Karpas-422 (cell line): ENCODE results near the gene MIEN1. TPM values are rescaled to one million over a fixed set of nuclear protein-coding genes. Genes with fewer than 3 reads are reported as not detected.
A peak's percentile ranks its signal among the peaks of the same experiment; 100 is the strongest.
"Not testable (repeated sequence)": the region's sequence is repeated elsewhere in the genome, so short reads cannot be mapped to it uniquely, and the experiment has no call there.

Source experiments
- DNase-seq: peaks from one replicate; pipeline ENCODE4 v3.0.0-alpha.2; 2015
- H2AFZ ChIP-seq: fragments of 200-600 bp; sonication (generic); 2 replicates; pipeline ENCODE4 v1.6.1; 2014; ENCODE audit warnings: antibody characterized with exemption, low read length, mixed read lengths
- H3K27ac ChIP-seq: fragments of 200-600 bp; sonication (generic); 2 replicates; pipeline ENCODE4 v1.5.1; 2014; ENCODE audit warnings: mild to moderate bottlenecking, low read length, moderate library complexity
- H3K27me3 ChIP-seq: fragments of 200-600 bp; sonication (generic); 2 replicates; pipeline ENCODE4 v1.6.1; 2014; ENCODE audit warnings: low read length, mixed read lengths
- H3K36me3 ChIP-seq: fragments of 200-600 bp; sonication (generic); 2 replicates; pipeline ENCODE4 v1.6.1; 2014; ENCODE audit warnings: low read length, mixed read lengths; ENCODE audit not compliant: insufficient read depth
- H3K4me1 ChIP-seq: fragments of 200-600 bp; sonication (generic); 2 replicates; pipeline ENCODE4 v1.6.1; 2014; ENCODE audit warnings: mild to moderate bottlenecking, low read length, mixed read lengths
- H3K4me2 ChIP-seq: fragments of 200-600 bp; sonication (generic); 2 replicates; pipeline ENCODE4 v1.6.1; 2014; ENCODE audit warnings: low read length, low read depth, mild to moderate bottlenecking; ENCODE audit not compliant: poor library complexity, severe bottlenecking
- H3K4me3 ChIP-seq: fragments of 200-600 bp; sonication (generic); 2 replicates; pipeline ENCODE4 v1.5.1; 2014; ENCODE audit warnings: mild to moderate bottlenecking, antibody characterized with exemption, low read length, mixed read lengths
- H3K79me2 ChIP-seq: fragments of 200-600 bp; sonication (generic); 2 replicates; pipeline ENCODE4 v1.6.1; 2014; ENCODE audit warnings: mild to moderate bottlenecking, low read length, mixed read lengths
- H3K9ac ChIP-seq: fragments of 200-600 bp; sonication (generic); 2 replicates; pipeline ENCODE4 v1.6.0; 2014; ENCODE audit warnings: low read length
- H3K9me2 ChIP-seq: fragments of 200-600 bp; sonication (generic), shearing (Covaris generic); replicated peaks from 2 replicates; pipeline ENCODE4 v1.6.0; 2014; ENCODE audit warnings: mild to moderate bottlenecking, low read length, moderate library complexity; ENCODE audit not compliant: insufficient read depth
- H3K9me3 ChIP-seq: fragments of 300-700, 200-600 bp; sonication (generic); 2 replicates; pipeline ENCODE4 v1.6.1; 2014; ENCODE audit warnings: low read length, mixed read lengths
- H4K20me1 ChIP-seq: fragments of 200-600 bp; sonication (generic); 2 replicates; pipeline ENCODE4 v1.6.1; 2014; ENCODE audit warnings: mild to moderate bottlenecking, antibody characterized with exemption, low read length, low read depth; ENCODE audit not compliant: insufficient read depth
- total RNA-seq: library from RNA; depleted of rRNA; stranded (reverse); fragments of >200 nt; shearing (Covaris generic); gene quantifications from 2 replicates; pipeline ENCODE4 v1.2.3, GENCODE V29; 2014; ENCODE audit warnings: low replicate concordance

MIEN1 gene
- total RNA-seq, 1 experiment from 2014 or later = 77.8 TPM

- H3K79me2 ChIP-seq = peaks cover 16% of the 10 kb centered on the region
- no peak for DNase-seq
- no peaks in the 10 kb centered on the region for H3K9me2 ChIP-seq
- H3K4me2 ChIP-seq = peak overlapping the region; percentile 99
- H3K4me1 ChIP-seq = peaks cover 12% of the 10 kb centered on the region
- H3K9ac ChIP-seq = peak overlapping the region; percentile 96
- no peaks in the 10 kb centered on the region for H4K20me1 ChIP-seq
- peak overlapping the region; percentile 56; the same call in 1 of the 2 replicates for H3K27ac ChIP-seq
- H3K9me3 ChIP-seq = no peaks in the 10 kb centered on the region
- peaks cover 11% of the 10 kb centered on the region for H3K36me3 ChIP-seq
- H2AFZ ChIP-seq = no peak overlapping the region
- no peaks in the 10 kb centered on the region for H3K27me3 ChIP-seq
- H3K4me3 ChIP-seq = peak overlapping the region; percentile 95
Measured at GRCh38 chr17:39729280-39729851, 966 bp downstream of the MIEN1 start.

DNA sequence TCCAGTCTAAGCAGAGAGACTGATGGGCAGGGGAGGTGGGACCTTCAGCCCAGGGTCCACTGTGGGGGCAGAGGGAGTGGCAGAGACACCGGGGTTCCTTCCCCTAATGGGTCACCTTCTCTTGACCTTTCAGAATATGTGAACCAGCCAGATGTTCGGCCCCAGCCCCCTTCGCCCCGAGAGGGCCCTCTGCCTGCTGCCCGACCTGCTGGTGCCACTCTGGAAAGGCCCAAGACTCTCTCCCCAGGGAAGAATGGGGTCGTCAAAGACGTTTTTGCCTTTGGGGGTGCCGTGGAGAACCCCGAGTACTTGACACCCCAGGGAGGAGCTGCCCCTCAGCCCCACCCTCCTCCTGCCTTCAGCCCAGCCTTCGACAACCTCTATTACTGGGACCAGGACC is 2.8 kb downstream of the MIEN1 start:
- H3K27me3 ChIP-seq = no peaks in the 10 kb centered on the region
- H3K9me3 ChIP-seq = no peaks in the 10 kb centered on the region

GRCh38 chr17:39726617-39727016 is 3.7 kb downstream of the MIEN1 start:
- H3K9me2 ChIP-seq = no peaks in the 10 kb centered on the region
- no peak overlapping the region for H3K4me2 ChIP-seq
- peaks cover 16% of the 10 kb centered on the region for H3K79me2 ChIP-seq
- no peak overlapping the region for H3K27ac ChIP-seq
- H3K9ac ChIP-seq = no peak overlapping the region
- peaks cover 12% of the 10 kb centered on the region for H3K4me1 ChIP-seq
- no peak for DNase-seq
- H3K9me3 ChIP-seq = no peaks in the 10 kb centered on the region
- H4K20me1 ChIP-seq = no peaks in the 10 kb centered on the region
- H3K27me3 ChIP-seq = no peaks in the 10 kb centered on the region
- H2AFZ ChIP-seq = no peak overlapping the region
- H3K4me3 ChIP-seq = no peak overlapping the region
- peaks cover 11% of the 10 kb centered on the region for H3K36me3 ChIP-seq

More for the DNA sequence above, 2.8 kb downstream of the MIEN1 start:
- DNase-seq = no peak
- Histone ChIP-seq H3K9ac (no peak overlapping the region), H3K27ac (no peak overlapping the region), H3K36me3 (peaks cover 11% of the 10 kb centered on the region), H3K4me2 (no peak overlapping the region), H3K79me2 (peaks cover 16% of the 10 kb centered on the region), H4K20me1 (no peaks in the 10 kb centered on the region), H3K4me1 (peaks cover 12% of the 10 kb centered on the region), H2AFZ (no peak overlapping the region), H3K9me2 (no peaks in the 10 kb centered on the region), H3K4me3 (no peak overlapping the region)

DNA sequence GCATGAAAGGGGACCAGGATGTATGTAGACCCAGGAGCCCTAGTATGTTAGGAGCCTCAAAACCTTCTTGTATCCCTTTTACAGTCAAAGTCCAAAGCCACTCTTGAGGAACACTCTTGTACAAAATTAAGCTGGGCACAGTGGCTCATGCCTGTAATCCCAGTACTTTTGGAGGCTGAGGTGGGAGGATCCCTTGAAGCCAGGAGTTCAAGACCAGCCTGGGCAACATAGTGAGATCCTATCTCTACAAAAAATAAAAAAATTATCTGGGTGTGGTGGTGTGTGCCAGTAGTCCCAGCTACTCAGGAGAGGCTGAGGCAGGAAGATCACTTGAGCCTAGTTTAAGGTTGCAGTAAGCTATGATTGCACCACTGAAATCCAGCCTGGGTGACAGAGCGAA is 4.4 kb downstream of the MIEN1 start:
- H3K9ac ChIP-seq, H3K27me3 ChIP-seq, H3K9me2 ChIP-seq, H2AFZ ChIP-seq, H4K20me1 ChIP-seq, DNase-seq, H3K4me2 ChIP-seq, H3K27ac ChIP-seq, H3K9me3 ChIP-seq, H3K4me3 ChIP-seq: not testable (repeated sequence)
- Histone ChIP-seq H3K36me3 (peaks cover 11% of the 10 kb centered on the region), H3K79me2 (peaks cover 16% of the 10 kb centered on the region), H3K4me1 (peaks cover 12% of the 10 kb centered on the region)

GRCh38 chr17:39724731-39725130 is 5.6 kb downstream of the MIEN1 start:
- H3K9me3 ChIP-seq = no peaks in the 10 kb centered on the region
- H3K4me1 ChIP-seq = peaks cover 9% of the 10 kb centered on the region
- H3K36me3 ChIP-seq = peaks cover 11% of the 10 kb centered on the region
- H3K4me3 ChIP-seq = no peak overlapping the region
- no peak overlapping the region for H3K27ac ChIP-seq
- H3K4me2 ChIP-seq = no peak overlapping the region
- H4K20me1 ChIP-seq = no peaks in the 10 kb centered on the region
- no peaks in the 10 kb centered on the region for H3K27me3 ChIP-seq
- DNase-seq = no peak
- H3K9ac ChIP-seq = no peak overlapping the region
- no peaks in the 10 kb centered on the region for H3K9me2 ChIP-seq
- peaks cover 12% of the 10 kb centered on the region for H3K79me2 ChIP-seq
- H2AFZ ChIP-seq = no peak overlapping the region

GRCh38 chr17:39722965-39723848 is 7.1 kb downstream of the MIEN1 start:
- Histone ChIP-seq H3K36me3 (0 out of 2 replicates have a peak, but pooled peaks cover under 1% of the 10 kb centered on the region), H3K9me2 (no peaks in the 10 kb centered on the region), H3K27ac (no peak overlapping the region), H3K79me2 (no peaks in the 10 kb centered on the region), H3K27me3 (no peaks in the 10 kb centered on the region), H2AFZ (no peak overlapping the region), H3K4me3 (no peak overlapping the region), H3K9me3 (no peaks in the 10 kb centered on the region), H4K20me1 (no peaks in the 10 kb centered on the region), H3K4me1 (no peaks in the 10 kb centered on the region), H3K4me2 (no peak overlapping the region), H3K9ac (no peak overlapping the region)
- peak; percentile 85 for DNase-seq

DNA sequence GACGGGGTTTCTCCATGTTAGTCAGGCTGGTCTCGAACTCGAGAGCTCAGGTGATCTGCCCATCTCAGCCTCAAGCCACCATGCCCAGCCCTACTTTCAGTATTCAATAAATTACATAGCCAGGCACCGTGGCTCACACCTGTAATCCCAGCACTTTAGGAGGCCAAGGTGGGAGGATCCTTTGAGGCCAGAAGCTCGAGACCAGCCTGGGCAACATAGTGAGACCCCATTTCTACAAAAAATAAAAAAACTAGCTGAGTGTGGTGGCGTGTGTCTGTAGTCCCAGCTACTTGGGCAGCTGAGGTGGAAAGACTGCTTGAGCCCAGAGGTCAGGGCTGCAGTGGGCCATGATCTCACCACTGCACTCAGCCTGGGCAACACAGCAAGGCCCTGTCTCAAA is 8.2 kb downstream of the MIEN1 start:
- Histone ChIP-seq H3K27ac (no peak overlapping the region), H3K79me2 (no peaks in the 10 kb centered on the region), H3K9me3 (no peaks in the 10 kb centered on the region), H3K36me3 (no peaks in the 10 kb centered on the region), H3K9me2 (no peaks in the 10 kb centered on the region), H2AFZ (no peak overlapping the region), H4K20me1 (no peaks in the 10 kb centered on the region), H3K4me1 (no peaks in the 10 kb centered on the region), H3K27me3 (no peaks in the 10 kb centered on the region), H3K9ac (no peak overlapping the region), H3K4me3 (no peak overlapping the region), H3K4me2 (no peak overlapping the region)
- no peak for DNase-seq

DNA sequence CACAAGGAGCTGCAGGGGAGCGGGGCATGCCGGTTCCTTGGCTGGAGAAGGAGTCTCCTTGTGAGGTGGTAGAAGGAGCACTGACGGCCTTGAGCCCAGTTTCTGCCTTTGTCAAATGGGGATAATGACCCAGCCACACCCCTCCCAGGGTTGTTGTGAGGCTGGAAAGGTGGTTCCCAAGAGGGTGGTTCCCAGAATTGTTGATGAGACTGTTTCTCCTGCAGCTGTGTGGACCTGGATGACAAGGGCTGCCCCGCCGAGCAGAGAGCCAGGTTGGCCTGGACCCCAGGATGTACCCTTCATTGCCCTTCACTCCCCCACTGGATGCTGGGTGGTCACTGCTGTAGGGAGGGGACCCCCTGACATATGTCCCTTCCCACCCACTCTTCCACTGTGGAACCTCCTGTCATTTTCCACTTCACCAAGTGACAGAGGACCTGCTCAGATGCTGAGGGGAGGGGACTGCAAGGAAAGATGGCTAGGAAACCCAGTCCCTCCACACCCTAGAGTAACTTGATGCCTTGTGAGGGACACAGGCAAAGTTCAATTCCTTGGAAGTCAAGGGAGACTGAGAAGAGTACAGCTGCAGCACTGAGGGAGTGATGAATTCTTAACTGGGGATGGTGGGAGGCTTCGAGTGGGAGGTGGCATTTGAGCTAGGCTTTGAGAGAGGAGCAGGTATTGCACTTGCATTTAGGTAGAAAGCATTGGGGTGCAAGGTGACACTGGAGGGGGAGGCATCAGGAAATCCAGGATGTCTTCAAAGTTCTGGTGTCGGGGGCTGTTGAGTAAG is 10.6 kb downstream of the MIEN1 start:
- Histone ChIP-seq H3K9me2 (no peaks in the 10 kb centered on the region), H3K4me3 (no peak overlapping the region), H3K79me2 (no peaks in the 10 kb centered on the region), H2AFZ (no peak overlapping the region), H3K27ac (no peak overlapping the region), H3K9ac (no peak overlapping the region), H3K4me1 (no peaks in the 10 kb centered on the region), H3K9me3 (no peaks in the 10 kb centered on the region), H3K27me3 (no peaks in the 10 kb centered on the region), H3K4me2 (no peak overlapping the region), H3K36me3 (no peaks in the 10 kb centered on the region), H4K20me1 (no peaks in the 10 kb centered on the region)
- no peak for DNase-seq
